ENCODE results near the gene KRTAP20-2. TPM values are rescaled to one million over a fixed set of nuclear protein-coding genes. Genes with fewer than 3 reads are reported as not detected.

The KRTAP20-2 gene
- total RNA-seq, result not detected
- polyA plus RNA-seq, result not detected
- long read RNA-seq, donor 1, result 0 reads
- long read RNA-seq, donor 2, result 0 reads
- long read RNA-seq, donor 3, result 0 reads
- long read RNA-seq, donor 4, result 0 reads
- long read RNA-seq, donor 5, result 0 reads
- long read RNA-seq, donor 6, result 0 reads
- long read RNA-seq, donor 7, result 0 reads
- long read RNA-seq, donor 8, result 0 reads
- long read RNA-seq, donor 9, result 0 reads
- long read RNA-seq, donor 10, result 0 reads

GRCh38 chr21:30634906-30635305 is at the start of gene KRTAP20-2:
Gene KRTAP20-2 (plus strand): TSS chr21:30635206. CDS start chr21:30635264, 58 bp downstream.
- Histone ChIP-seq H3K4me1 (replicated peaks in 1 of 2) (no peaks in the 10 kb centered on the region), H3K36me3 (replicated peaks in 1 of 2) (no peaks in the 10 kb centered on the region), H3K27ac (no peak within 1 kb of the TSS), H3K27me3 (no peaks in the 10 kb centered on the region), H3K9me3 (replicated peaks in 1 of 3) (no peaks in the 10 kb centered on the region), H3K4me3 (no peak within 1 kb of the TSS)
- TF ChIP-seq POLR2A (IDR thresholded peaks at IDR 0.05) (no peak), CTCF (IDR thresholded peaks at IDR 0.05) (no peak)
- 75 to 88% (median 83%) methylated on average over 1 of the region's 1 CpG for WGBS, 4 donors
- intact Hi-C loops (cut with DNase I), result no loop called here
- no peak for DNase-seq

GRCh38 chr21:30590297-30590696 is 44.7 kb upstream of the KRTAP20-2 start, which contains the start of gene KRTAP22-2:
Gene KRTAP22-2 (minus strand): TSS chr21:30590397.
- intact Hi-C loops (cut with DNase I), result no loop called here
- H3K27me3 ChIP-seq, result no peaks in the 10 kb centered on the region
- no peaks in the 10 kb centered on the region for H3K4me1 ChIP-seq (replicated peaks in 1 of 2)
- no peak for TF ChIP-seq POLR2A (IDR thresholded peaks at IDR 0.05)
- no peak for TF ChIP-seq CTCF (IDR thresholded peaks at IDR 0.05)
- no peaks in the 10 kb centered on the region for H3K36me3 ChIP-seq (replicated peaks in 1 of 2)
- H3K27ac ChIP-seq, result no peak within 1 kb of the TSS
- no peak within 1 kb of the TSS for H3K4me3 ChIP-seq
- no peak for DNase-seq
- no peaks in the 10 kb centered on the region for H3K9me3 ChIP-seq (replicated peaks in 1 of 3)

- 83 to 89% (median 88%) methylated on average over 4 of the region's 4 CpGs for WGBS, 4 donors
- Histone ChIP-seq H3K4me1 (replicated peaks in 1 of 2) (no peaks in the 10 kb centered on the region), H3K36me3 (replicated peaks in 1 of 2) (no peaks in the 10 kb centered on the region), H3K27me3 (no peaks in the 10 kb centered on the region), H3K4me3 (no peak within 1 kb of the TSS), H3K27ac (no peak within 1 kb of the TSS), H3K9me3 (replicated peaks in 1 of 3) (no peaks in the 10 kb centered on the region)
- no peak for DNase-seq
- no peak for TF ChIP-seq CTCF (IDR thresholded peaks at IDR 0.05)
- TF ChIP-seq POLR2A (IDR thresholded peaks at IDR 0.05), result no peak
- intact Hi-C loops (cut with DNase I), result no loop called here
These were observed 42.9 kb upstream of the KRTAP20-2 start, which contains the start of gene KRTAP6-3 for GRCh38 chr21:30592140-30592539. Gene KRTAP6-3 (plus strand): TSS chr21:30592440. CDS start chr21:30592446, 6 bp downstream.

GRCh38 chr21:30598802-30599201 is 36.2 kb upstream of the KRTAP20-2 start, which contains the start of gene KRTAP6-2:
Gene KRTAP6-2 (minus strand): TSS chr21:30598902. CDS start chr21:30598874, 28 bp downstream.
- H3K4me3 ChIP-seq, result no peak within 1 kb of the TSS
- TF ChIP-seq CTCF (IDR thresholded peaks at IDR 0.05), result no peak
- no peak for TF ChIP-seq POLR2A (IDR thresholded peaks at IDR 0.05)
- DNase-seq, result no peak
- 87 to 95% (median 91%) methylated on average over 6 of the region's 6 CpGs for WGBS, 4 donors
- intact Hi-C loops (cut with DNase I), result no loop called here
- H3K27me3 ChIP-seq, result no peaks in the 10 kb centered on the region
- H3K4me1 ChIP-seq (replicated peaks in 1 of 2), result no peaks in the 10 kb centered on the region
- no peaks in the 10 kb centered on the region for H3K9me3 ChIP-seq (replicated peaks in 1 of 3)
- H3K36me3 ChIP-seq (replicated peaks in 1 of 2), result no peaks in the 10 kb centered on the region
- H3K27ac ChIP-seq, result no peak within 1 kb of the TSS
